Raji (cell line): ENCODE measurements around the gene ZNF385D.

Source experiments
- POLR2A ChIP-seq: IDR thresholded peaks from 2 replicates; pipeline ENCODE4 v1.6.1; 2011; ENCODE audit warnings: low read depth, low read length, control low read depth; ENCODE audit not compliant: insufficient read depth

Gene ZNF385D

GRCh38 chr3:21434310-21434709 lies 316.7 kb downstream of the ZNF385D start:
- TF ChIP-seq POLR2A = no peak

GRCh38 chr3:21433751-21434150 lies 317.3 kb downstream of the ZNF385D start:
- no peak for TF ChIP-seq POLR2A

GRCh38 chr3:21426920-21427319 lies 324.1 kb downstream of the ZNF385D start:
- TF ChIP-seq POLR2A = no peak

- TF ChIP-seq POLR2A = no peak
These were observed 325.3 kb downstream of the ZNF385D start for GRCh38 chr3:21425715-21426114.

GRCh38 chr3:21421096-21421495 lies 329.9 kb downstream of the ZNF385D start:
- TF ChIP-seq POLR2A = no peak

GRCh38 chr3:21417991-21418390 lies 333.0 kb downstream of the ZNF385D start:
- TF ChIP-seq POLR2A = no peak

GRCh38 chr3:21414506-21414905 lies 336.5 kb downstream of the ZNF385D start:
- TF ChIP-seq POLR2A = no peak

- no peak for TF ChIP-seq POLR2A
These were observed 340.0 kb downstream of the ZNF385D start for GRCh38 chr3:21411058-21411457.

GRCh38 chr3:21409401-21409800 lies 341.6 kb downstream of the ZNF385D start:
- no peak for TF ChIP-seq POLR2A

- TF ChIP-seq POLR2A = no peak
These were observed 343.3 kb downstream of the ZNF385D start for GRCh38 chr3:21407743-21408142.

GRCh38 chr3:21405671-21406667 lies 345.0 kb downstream of the ZNF385D start:
- no peak for TF ChIP-seq POLR2A

GRCh38 chr3:21398461-21398860 lies 352.5 kb downstream of the ZNF385D start:
- no peak for TF ChIP-seq POLR2A

- TF ChIP-seq POLR2A = no peak
These were observed 357.2 kb downstream of the ZNF385D start for GRCh38 chr3:21393683-21394311.

GRCh38 chr3:21392526-21392925 lies 358.5 kb downstream of the ZNF385D start:
- TF ChIP-seq POLR2A = no peak

GRCh38 chr3:21390856-21391255 lies 360.2 kb downstream of the ZNF385D start:
- TF ChIP-seq POLR2A = no peak

- TF ChIP-seq POLR2A = no peak
These were observed 360.9 kb downstream of the ZNF385D start for GRCh38 chr3:21390136-21390535.
